Measurements from ENCODE around the gene C9. TPM values are rescaled to one million over a fixed set of nuclear protein-coding genes. Genes with fewer than 3 reads are reported as not detected.

C9 gene
- total and polyA plus RNA-seq, 2 experiments from 2014 or later, result not detected

DNA sequence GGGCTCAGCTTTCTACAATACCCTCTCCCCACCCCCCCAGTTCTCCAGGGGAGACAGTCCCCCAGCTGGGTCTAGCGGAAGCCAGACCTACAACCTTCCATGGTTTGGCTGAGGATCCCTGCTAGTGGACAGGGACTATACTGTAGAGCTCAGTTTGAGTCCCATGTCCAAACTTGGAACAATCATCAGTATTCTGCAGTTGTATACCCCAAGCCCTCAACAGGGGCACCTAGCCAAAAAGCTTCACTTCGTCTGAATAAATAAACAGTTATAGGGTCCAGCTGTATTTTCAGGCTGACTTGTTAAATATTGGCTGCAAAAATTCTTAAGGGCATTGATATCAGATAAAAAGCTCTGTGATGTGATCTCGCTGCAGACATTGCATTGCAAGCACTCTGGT is 15.4 kb upstream of the C9 start:
- Histone ChIP-seq H3K36me3 (ENCODE audit: insufficient read depth) (no peaks in the 10 kb centered on the region), H3K79me2 (replicated peaks; ENCODE audit: insufficient read depth) (no peaks in the 10 kb centered on the region), H4K20me1 (replicated peaks; ENCODE audit: insufficient read depth) (no peaks in the 10 kb centered on the region), H3K27ac (ENCODE audit: low read depth) (no peak overlapping the region), H3K27me3 (ENCODE audit: insufficient read depth) (no peaks in the 10 kb centered on the region), H3K4me3 (no peak overlapping the region), H2AFZ (no peak overlapping the region), H3K4me2 (no peak overlapping the region), H3F3A (replicated peaks; ENCODE audit: low read depth) (no peaks in the 10 kb centered on the region), H3K9me2 (ENCODE audit: insufficient read depth) (no peaks in the 10 kb centered on the region; the same call in 1 of the 2 replicates), H3K4me1 (ENCODE audit: insufficient read depth) (no peaks in the 10 kb centered on the region)
- no peak for ATAC-seq
- H3K4me1 Mint-ChIP-seq, result peaks cover 4% of the 10 kb centered on the region; the same call in 2 of the 3 replicates
- H3K27ac Mint-ChIP-seq, result no peak overlapping the region
- TF ChIP-seq ZNF114 (CRISPR knock-in tag; IDR thresholded peaks at IDR 0.05), result no peak
- no peak for TF ChIP-seq CREB1 (CRISPR knock-in tag; IDR thresholded peaks at IDR 0.05; ENCODE audit: low read depth)
- no peak for TF ChIP-seq POLR2AphosphoS5 (IDR thresholded peaks at IDR 0.05; ENCODE audit: low read depth)
- TF ChIP-seq, protein P1, sequence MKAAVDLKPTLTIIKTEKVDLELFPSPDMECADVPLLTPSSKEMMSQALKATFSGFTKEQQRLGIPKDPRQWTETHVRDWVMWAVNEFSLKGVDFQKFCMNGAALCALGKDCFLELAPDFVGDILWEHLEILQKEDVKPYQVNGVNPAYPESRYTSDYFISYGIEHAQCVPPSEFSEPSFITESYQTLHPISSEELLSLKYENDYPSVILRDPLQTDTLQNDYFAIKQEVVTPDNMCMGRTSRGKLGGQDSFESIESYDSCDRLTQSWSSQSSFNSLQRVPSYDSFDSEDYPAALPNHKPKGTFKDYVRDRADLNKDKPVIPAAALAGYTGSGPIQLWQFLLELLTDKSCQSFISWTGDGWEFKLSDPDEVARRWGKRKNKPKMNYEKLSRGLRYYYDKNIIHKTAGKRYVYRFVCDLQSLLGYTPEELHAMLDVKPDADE (IDR thresholded peaks at IDR 0.05), result no peak
- TF ChIP-seq JUNB (IDR thresholded peaks at IDR 0.05; ENCODE audit: unreplicated experiment), result no peak
- TF ChIP-seq EZH2phosphoT487 (IDR thresholded peaks at IDR 0.05; ENCODE audit: unreplicated experiment), result no peak
- TF ChIP-seq, protein P2, sequence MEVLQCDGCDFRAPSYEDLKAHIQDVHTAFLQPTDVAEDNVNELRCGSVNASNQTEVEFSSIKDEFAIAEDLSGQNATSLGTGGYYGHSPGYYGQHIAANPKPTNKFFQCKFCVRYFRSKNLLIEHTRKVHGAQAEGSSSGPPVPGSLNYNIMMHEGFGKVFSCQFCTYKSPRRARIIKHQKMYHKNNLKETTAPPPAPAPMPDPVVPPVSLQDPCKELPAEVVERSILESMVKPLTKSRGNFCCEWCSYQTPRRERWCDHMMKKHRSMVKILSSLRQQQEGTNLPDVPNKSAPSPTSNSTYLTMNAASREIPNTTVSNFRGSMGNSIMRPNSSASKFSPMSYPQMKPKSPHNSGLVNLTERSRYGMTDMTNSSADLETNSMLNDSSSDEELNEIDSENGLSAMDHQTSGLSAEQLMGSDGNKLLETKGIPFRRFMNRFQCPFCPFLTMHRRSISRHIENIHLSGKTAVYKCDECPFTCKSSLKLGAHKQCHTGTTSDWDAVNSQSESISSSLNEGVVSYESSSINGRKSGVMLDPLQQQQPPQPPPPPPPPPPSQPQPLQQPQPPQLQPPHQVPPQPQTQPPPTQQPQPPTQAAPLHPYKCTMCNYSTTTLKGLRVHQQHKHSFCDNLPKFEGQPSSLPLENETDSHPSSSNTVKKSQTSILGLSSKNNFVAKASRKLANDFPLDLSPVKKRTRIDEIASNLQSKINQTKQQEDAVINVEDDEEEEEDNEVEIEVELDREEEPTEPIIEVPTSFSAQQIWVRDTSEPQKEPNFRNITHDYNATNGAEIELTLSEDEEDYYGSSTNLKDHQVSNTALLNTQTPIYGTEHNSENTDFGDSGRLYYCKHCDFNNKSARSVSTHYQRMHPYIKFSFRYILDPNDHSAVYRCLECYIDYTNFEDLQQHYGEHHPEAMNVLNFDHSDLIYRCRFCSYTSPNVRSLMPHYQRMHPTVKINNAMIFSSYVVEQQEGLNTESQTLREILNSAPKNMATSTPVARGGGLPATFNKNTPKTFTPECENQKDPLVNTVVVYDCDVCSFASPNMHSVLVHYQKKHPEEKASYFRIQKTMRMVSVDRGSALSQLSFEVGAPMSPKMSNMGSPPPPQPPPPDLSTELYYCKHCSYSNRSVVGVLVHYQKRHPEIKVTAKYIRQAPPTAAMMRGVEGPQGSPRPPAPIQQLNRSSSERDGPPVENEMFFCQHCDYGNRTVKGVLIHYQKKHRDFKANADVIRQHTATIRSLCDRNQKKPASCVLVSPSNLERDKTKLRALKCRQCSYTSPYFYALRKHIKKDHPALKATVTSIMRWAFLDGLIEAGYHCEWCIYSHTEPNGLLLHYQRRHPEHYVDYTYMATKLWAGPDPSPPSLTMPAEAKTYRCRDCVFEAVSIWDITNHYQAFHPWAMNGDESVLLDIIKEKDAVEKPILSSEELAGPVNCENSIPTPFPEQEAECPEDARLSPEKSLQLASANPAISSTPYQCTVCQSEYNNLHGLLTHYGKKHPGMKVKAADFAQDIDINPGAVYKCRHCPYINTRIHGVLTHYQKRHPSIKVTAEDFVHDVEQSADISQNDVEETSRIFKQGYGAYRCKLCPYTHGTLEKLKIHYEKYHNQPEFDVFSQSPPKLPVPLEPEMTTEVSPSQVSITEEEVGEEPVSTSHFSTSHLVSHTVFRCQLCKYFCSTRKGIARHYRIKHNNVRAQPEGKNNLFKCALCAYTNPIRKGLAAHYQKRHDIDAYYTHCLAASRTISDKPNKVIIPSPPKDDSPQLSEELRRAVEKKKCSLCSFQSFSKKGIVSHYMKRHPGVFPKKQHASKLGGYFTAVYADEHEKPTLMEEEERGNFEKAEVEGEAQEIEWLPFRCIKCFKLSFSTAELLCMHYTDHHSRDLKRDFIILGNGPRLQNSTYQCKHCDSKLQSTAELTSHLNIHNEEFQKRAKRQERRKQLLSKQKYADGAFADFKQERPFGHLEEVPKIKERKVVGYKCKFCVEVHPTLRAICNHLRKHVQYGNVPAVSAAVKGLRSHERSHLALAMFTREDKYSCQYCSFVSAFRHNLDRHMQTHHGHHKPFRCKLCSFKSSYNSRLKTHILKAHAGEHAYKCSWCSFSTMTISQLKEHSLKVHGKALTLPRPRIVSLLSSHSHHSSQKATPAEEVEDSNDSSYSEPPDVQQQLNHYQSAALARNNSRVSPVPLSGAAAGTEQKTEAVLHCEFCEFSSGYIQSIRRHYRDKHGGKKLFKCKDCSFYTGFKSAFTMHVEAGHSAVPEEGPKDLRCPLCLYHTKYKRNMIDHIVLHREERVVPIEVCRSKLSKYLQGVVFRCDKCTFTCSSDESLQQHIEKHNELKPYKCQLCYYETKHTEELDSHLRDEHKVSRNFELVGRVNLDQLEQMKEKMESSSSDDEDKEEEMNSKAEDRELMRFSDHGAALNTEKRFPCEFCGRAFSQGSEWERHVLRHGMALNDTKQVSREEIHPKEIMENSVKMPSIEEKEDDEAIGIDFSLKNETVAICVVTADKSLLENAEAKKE (CRISPR knock-in tag; IDR thresholded peaks at IDR 0.05), result no peak
- no peak for TF ChIP-seq EZH2 (IDR thresholded peaks at IDR 0.05; ENCODE audit: low read depth, unreplicated experiment)
- no peak for TF ChIP-seq ZNF331 (CRISPR knock-in tag; IDR thresholded peaks at IDR 0.05; ENCODE audit: low read depth)
- no peak for TF ChIP-seq STAT1 (IDR thresholded peaks at IDR 0.05; ENCODE audit: unreplicated experiment)
- no peak for TF ChIP-seq NANOG (IDR thresholded peaks at IDR 0.05; ENCODE audit: borderline replicate concordance)
- TF ChIP-seq, protein P3, sequence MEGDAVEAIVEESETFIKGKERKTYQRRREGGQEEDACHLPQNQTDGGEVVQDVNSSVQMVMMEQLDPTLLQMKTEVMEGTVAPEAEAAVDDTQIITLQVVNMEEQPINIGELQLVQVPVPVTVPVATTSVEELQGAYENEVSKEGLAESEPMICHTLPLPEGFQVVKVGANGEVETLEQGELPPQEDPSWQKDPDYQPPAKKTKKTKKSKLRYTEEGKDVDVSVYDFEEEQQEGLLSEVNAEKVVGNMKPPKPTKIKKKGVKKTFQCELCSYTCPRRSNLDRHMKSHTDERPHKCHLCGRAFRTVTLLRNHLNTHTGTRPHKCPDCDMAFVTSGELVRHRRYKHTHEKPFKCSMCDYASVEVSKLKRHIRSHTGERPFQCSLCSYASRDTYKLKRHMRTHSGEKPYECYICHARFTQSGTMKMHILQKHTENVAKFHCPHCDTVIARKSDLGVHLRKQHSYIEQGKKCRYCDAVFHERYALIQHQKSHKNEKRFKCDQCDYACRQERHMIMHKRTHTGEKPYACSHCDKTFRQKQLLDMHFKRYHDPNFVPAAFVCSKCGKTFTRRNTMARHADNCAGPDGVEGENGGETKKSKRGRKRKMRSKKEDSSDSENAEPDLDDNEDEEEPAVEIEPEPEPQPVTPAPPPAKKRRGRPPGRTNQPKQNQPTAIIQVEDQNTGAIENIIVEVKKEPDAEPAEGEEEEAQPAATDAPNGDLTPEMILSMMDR (conservative IDR thresholded peaks at IDR 0.05; ENCODE audit: low read depth in 2 of 2), result no peak
- no peaks in the 10 kb centered on the region for H3K9me3 Mint-ChIP-seq
- peaks cover 2% of the 10 kb centered on the region; the same call in 1 of the 3 replicates for H3K36me3 Mint-ChIP-seq (ENCODE audit: low read depth)
- peaks cover 2% of the 10 kb centered on the region for H3K27me3 Mint-ChIP-seq (ENCODE audit: insufficient read depth, low read depth, poor library complexity)
- DNase-seq (ENCODE audit: low spot score), result no peak
- no peak overlapping the region for H3K4me3 Mint-ChIP-seq

All from GM23338 (cell line).